GM18909 (cell line): ENCODE measurements around the gene RBM5.

Source experiments
- ATAC-seq: cut with Tn5 transposase; IDR thresholded peaks from one replicate; pipeline ENCODE4 v1.9.1; 2021; ENCODE audit warnings: mild to moderate bottlenecking; ENCODE audit not compliant: unreplicated experiment, poor library complexity

The RBM5 gene

GRCh38 chr3:50120364-50121071, 31.8 kb downstream of the RBM5 start:
- ATAC-seq: no peak

GRCh38 chr3:50121072-50122032, 32.6 kb downstream of the RBM5 start:
- ATAC-seq: no peak

GRCh38 chr3:50122071-50122470, 33.4 kb downstream of the RBM5 start:
- ATAC-seq: no peak

GRCh38 chr3:50122661-50123391, 34.1 kb downstream of the RBM5 start:
- ATAC-seq: no peak

GRCh38 chr3:50123394-50124051, 34.8 kb downstream of the RBM5 start:
- ATAC-seq: no peak

- ATAC-seq: no peak
Observed at GRCh38 chr3:50124052-50124799, 35.5 kb downstream of the RBM5 start.

GRCh38 chr3:50124800-50125178, 36.1 kb downstream of the RBM5 start:
- ATAC-seq: no peak

- ATAC-seq: no peak
Observed at GRCh38 chr3:50125541-50126286, 37.0 kb downstream of the RBM5 start.

- no peak for ATAC-seq
Observed at GRCh38 chr3:50126287-50127211, 37.8 kb downstream of the RBM5 start.

- ATAC-seq: no peak
Observed at GRCh38 chr3:50127251-50127691, 38.6 kb downstream of the RBM5 start.

GRCh38 chr3:50128001-50128400, 39.3 kb downstream of the RBM5 start:
- ATAC-seq: no peak

GRCh38 chr3:50130436-50130835, 41.7 kb downstream of the RBM5 start:
- ATAC-seq: no peak

- no peak for ATAC-seq
Observed at GRCh38 chr3:50132421-50133282, 43.9 kb downstream of the RBM5 start.

GRCh38 chr3:50133283-50133615, 44.5 kb downstream of the RBM5 start:
- no peak for ATAC-seq

GRCh38 chr3:50134367-50134766, 45.6 kb downstream of the RBM5 start:
- ATAC-seq: no peak

GRCh38 chr3:50135964-50136363, 47.2 kb downstream of the RBM5 start:
- no peak for ATAC-seq
